Activated naive CD4-positive, alpha-beta T cell treated with anti-CD3 and anti-CD28 coated beads, Interleukin-2, amount 10 ng/mL, durations not matched to agents 7 days and 5 days (primary cell): ENCODE measurements around the gene ITGA6.

Source experiments
- CTCF ChIA-PET: fragments of 350-600 bp; sonication (Branson Sonifier 250); formaldehyde crosslinking; loops from one replicate; lab custom pipeline; 2021; ENCODE audit warnings: antibody characterized with exemption; lab: Charles Lee
- DNase-seq: peaks from one replicate; pipeline ENCODE4 v3.0.0-alpha.2; 2020
- H3K27ac Mint-ChIP-seq: one replicate; pipeline ENCODE4 v1.8.0; 2021; ENCODE audit warnings: mild to moderate bottlenecking, moderate library complexity, mixed read lengths
- H3K27me3 Mint-ChIP-seq: one replicate; pipeline ENCODE4 v1.8.0; 2021; ENCODE audit warnings: mild to moderate bottlenecking, mixed read lengths
- H3K36me3 Mint-ChIP-seq: one replicate; pipeline ENCODE4 v1.8.0; 2021; ENCODE audit warnings: mixed read lengths
- H3K4me1 Mint-ChIP-seq: one replicate; pipeline ENCODE4 v1.8.0; 2021; ENCODE audit warnings: mixed read lengths
- H3K4me3 Mint-ChIP-seq: one replicate; pipeline ENCODE4 v1.8.0; 2021; ENCODE audit warnings: mild to moderate bottlenecking, moderate library complexity, mixed read lengths
- H3K9me3 Mint-ChIP-seq: one replicate; pipeline ENCODE4 v1.8.0; 2021; ENCODE audit warnings: mixed read lengths

ITGA6 gene

GRCh38 chr2:172439911-172440310 is 12.5 kb downstream of the ITGA6 start:
- CTCF ChIA-PET, result interaction anchor here (0.7 to 6.2 kb wide), 4 partner anchors 9 to 269 kb away, joined by 3 to 72 read pairs (median 3); no protein-coding TSS in a partner anchor
- DNase-seq, result no peak
- Mint-ChIP-seq H3K4me3 (no peak overlapping the region), H3K36me3 (peaks cover 24% of the 10 kb centered on the region), H3K27me3 (no peaks in the 10 kb centered on the region), H3K27ac (no peak overlapping the region), H3K9me3 (no peaks in the 10 kb centered on the region), H3K4me1 (peaks cover 36% of the 10 kb centered on the region)

DNA sequence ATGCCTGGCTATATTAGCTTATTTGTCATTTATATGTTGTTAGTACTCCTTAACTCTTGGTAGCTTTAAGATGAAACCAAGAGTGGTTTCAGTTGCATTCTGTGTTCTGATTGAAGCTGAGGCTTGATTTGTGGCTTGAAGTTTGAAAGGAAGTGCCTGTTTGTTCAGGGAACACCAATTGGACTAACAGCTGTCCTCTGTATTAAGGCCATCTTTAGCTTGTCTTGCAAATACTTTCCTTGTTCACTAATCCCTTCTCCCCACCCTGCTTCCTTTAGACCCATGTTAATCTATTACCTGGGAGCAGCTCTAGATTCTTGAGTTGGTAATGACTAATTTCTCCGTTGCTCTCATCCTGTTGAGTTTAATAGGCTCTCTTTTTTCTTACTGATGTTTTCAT is 13.4 kb downstream of the ITGA6 start:
- H3K27me3 Mint-ChIP-seq, result no peaks in the 10 kb centered on the region
- no peaks in the 10 kb centered on the region for H3K9me3 Mint-ChIP-seq
- peaks cover 24% of the 10 kb centered on the region for H3K36me3 Mint-ChIP-seq
- CTCF ChIA-PET, result interaction anchor here (0.9 to 6.2 kb wide), 4 partner anchors 10 to 22 kb away, joined by 3 to 72 read pairs (median 4); partner anchors contain the start of gene ITGA6
- peak overlapping the region; percentile 62 for H3K4me3 Mint-ChIP-seq
- peak overlapping the region; percentile 72 for H3K27ac Mint-ChIP-seq
- no peak for DNase-seq
- peaks cover 39% of the 10 kb centered on the region for H3K4me1 Mint-ChIP-seq

DNA sequence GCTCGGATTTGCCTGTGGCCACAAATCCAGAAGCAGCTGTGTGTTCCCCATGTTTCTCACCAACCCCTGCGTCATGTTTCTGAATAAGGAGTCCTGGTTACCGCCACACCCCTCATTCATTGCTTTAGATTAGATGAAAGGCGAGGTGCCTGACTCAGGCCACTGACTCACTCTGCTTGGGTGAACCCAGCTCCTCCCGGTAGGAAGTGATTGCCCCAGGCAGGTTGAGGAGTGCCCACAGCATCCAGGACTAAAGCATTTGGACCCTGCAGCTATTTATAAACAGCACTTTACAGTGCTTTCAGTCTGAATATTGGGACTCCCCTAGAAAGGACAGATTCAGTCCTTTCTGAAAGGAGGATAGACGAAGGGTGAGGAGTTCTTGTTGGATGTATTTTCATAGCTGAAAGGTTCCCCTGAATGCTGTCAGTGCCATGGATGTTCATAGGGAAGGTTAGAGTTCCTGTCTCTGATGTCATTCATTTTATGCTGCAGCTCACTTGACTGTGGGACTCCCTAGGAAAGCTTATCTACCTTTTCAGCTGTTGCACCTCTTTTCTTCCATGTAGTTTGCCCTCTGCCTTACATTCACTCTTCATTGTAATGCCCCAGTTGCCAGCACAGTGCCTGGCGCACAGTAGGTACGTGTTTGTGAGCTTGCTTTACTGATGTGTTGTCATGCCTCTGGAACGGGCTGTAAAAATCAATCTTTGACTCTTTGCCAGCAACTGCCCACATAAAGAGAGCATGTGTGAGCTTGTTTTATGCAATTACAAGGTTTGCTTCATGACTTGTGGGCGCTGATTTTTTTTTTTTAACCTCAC is 14.9 kb downstream of the ITGA6 start:
- H3K36me3 Mint-ChIP-seq, result peaks cover 22% of the 10 kb centered on the region
- H3K27ac Mint-ChIP-seq, result peak overlapping the region; percentile 81
- peak overlapping the region; percentile 62 for H3K4me3 Mint-ChIP-seq
- H3K9me3 Mint-ChIP-seq, result no peaks in the 10 kb centered on the region
- CTCF ChIA-PET, result interaction anchor here (0.6 to 6.2 kb wide), 3 partner anchors 14 to 141 kb away, joined by 4 to 72 read pairs (median 6); no protein-coding TSS in a partner anchor
- no peaks in the 10 kb centered on the region for H3K27me3 Mint-ChIP-seq
- peaks cover 48% of the 10 kb centered on the region for H3K4me1 Mint-ChIP-seq
- DNase-seq, result peak; percentile 60

- H3K27me3 Mint-ChIP-seq, result no peaks in the 10 kb centered on the region
- DNase-seq, result no peak
- H3K4me3 Mint-ChIP-seq, result no peak overlapping the region
- CTCF ChIA-PET, result interaction anchor here (1.8 to 2.3 kb wide), 3 partner anchors 16 to 17 kb away, joined by 4 to 21 read pairs (median 15); no protein-coding TSS in a partner anchor
- H3K36me3 Mint-ChIP-seq, result peaks cover 30% of the 10 kb centered on the region
- no peak overlapping the region for H3K27ac Mint-ChIP-seq
- peaks cover 70% of the 10 kb centered on the region for H3K4me1 Mint-ChIP-seq
- no peaks in the 10 kb centered on the region for H3K9me3 Mint-ChIP-seq
Observed at GRCh38 chr2:172445851-172446250, 18.5 kb downstream of the ITGA6 start.

DNA sequence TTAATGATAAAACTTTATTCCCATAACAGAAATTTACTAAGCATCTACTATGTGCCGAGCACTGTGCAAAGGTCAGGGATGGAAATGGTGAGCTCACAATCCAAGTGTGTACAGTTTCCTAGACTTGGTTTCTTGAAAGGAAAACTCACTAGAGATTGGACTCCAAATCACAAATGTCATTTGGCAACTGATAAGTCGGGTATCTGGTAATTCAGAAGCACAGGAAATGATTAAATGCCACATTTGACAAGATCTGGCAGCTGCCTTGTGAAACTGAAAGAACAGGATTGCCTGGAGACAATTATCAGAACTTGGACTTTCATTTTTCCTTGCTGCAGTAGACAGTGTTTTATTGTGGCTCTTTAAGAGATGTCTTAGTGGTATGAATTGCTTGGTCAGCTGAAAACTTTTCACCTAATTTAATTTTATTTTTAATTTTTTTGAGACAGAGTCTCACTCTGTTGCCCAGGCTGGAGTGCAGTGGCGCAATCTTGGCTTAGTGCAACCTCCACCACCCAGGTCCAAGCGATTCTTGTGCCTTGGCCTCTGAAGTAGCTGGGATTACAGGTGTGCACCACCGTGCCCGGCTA is 19.2 kb downstream of the ITGA6 start:
- DNase-seq, result peak; percentile 30
- peaks cover 33% of the 10 kb centered on the region for H3K36me3 Mint-ChIP-seq
- peaks cover 67% of the 10 kb centered on the region for H3K4me1 Mint-ChIP-seq
- no peaks in the 10 kb centered on the region for H3K9me3 Mint-ChIP-seq
- no peaks in the 10 kb centered on the region for H3K27me3 Mint-ChIP-seq
- H3K4me3 Mint-ChIP-seq, result no peak overlapping the region
- CTCF ChIA-PET, result interaction anchor here (1.0 to 2.3 kb wide), 3 partner anchors 9 to 18 kb away, joined by 3 to 21 read pairs (median 4); no protein-coding TSS in a partner anchor
- H3K27ac Mint-ChIP-seq, result no peak overlapping the region

DNA sequence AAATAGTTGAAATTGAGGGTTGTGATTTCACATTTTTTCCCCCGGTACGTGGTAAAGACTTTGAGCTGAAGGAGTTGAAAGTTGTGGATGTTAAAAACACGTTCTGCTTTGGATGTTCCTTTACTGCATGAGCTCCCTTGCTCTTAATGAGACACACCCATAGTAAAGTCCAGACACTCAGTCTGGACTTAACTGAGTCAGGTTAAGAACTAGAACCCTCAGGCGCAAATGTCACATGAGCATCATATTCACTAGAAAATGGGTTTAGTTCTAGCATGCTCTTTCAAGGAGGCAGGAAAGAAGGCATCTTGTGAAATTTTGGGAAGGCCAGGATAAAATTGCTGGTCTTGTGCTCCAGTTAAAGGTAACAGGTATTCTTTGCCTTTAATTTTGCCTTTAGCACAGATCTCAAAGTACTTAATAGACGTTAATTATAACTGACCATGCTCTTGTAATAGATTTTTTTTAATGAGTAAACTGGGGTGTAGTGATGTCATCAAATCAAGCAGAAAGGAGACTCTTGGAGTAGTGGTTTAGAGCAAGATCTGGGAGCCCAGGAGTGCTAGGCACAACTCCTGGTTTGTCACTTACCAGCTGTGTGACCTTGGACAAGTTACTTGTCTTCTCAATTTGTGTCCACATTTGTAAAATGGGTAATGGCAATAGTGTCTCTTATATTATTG is 20.6 kb downstream of the ITGA6 start:
- Mint-ChIP-seq H3K27me3 (no peaks in the 10 kb centered on the region), H3K4me3 (no peak overlapping the region), H3K27ac (no peak overlapping the region), H3K4me1 (peaks cover 58% of the 10 kb centered on the region), H3K9me3 (no peaks in the 10 kb centered on the region), H3K36me3 (peaks cover 37% of the 10 kb centered on the region)
- CTCF ChIA-PET, result interaction anchor here (1.0 to 2.3 kb wide), 3 partner anchors 9 to 14 kb away, joined by 3 to 21 read pairs (median 3); no protein-coding TSS in a partner anchor
- DNase-seq, result no peak

- Mint-ChIP-seq H3K27me3 (no peaks in the 10 kb centered on the region), H3K4me1 (peaks cover 53% of the 10 kb centered on the region), H3K27ac (no peak overlapping the region), H3K36me3 (peaks cover 37% of the 10 kb centered on the region), H3K9me3 (no peaks in the 10 kb centered on the region), H3K4me3 (no peak overlapping the region)
- CTCF ChIA-PET, result interaction anchor here (1.3 kb wide), 1 partner anchor 9 kb away, joined by 3 read pairs; no protein-coding TSS in a partner anchor
- no peak for DNase-seq
Observed at GRCh38 chr2:172448544-172449267, 21.3 kb downstream of the ITGA6 start.

GRCh38 chr2:172449911-172450550 is 22.6 kb downstream of the ITGA6 start:
- peaks cover 43% of the 10 kb centered on the region for H3K36me3 Mint-ChIP-seq
- peaks cover 60% of the 10 kb centered on the region for H3K4me1 Mint-ChIP-seq
- no peak overlapping the region for H3K4me3 Mint-ChIP-seq
- peak overlapping the region; percentile 16 for H3K27ac Mint-ChIP-seq
- no peaks in the 10 kb centered on the region for H3K9me3 Mint-ChIP-seq
- DNase-seq, result peak; percentile 49
- CTCF ChIA-PET, result interaction anchor here (4.1 kb wide), 1 partner anchor 12 kb away, joined by 26 read pairs; no protein-coding TSS in a partner anchor
- H3K27me3 Mint-ChIP-seq, result no peaks in the 10 kb centered on the region

DNA sequence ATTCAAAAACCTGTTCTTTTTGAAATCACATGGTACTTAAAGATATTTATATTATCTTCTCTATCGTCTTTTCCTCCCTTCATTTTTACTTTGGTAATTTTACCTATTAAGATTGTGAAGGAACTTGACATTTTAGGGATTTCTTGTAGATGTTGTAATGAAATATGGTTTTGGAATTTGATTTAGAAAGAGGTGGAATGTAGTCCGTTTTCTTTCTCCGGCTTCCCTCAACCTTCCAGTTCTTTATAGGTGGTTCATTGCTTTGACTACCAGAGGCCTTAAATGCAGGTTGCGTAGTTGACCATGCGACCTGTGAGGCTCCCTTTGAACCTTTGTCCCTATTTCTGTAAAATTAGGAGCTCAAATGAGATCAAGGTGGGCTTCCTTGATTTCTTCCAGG is 24.5 kb downstream of the ITGA6 start:
- Mint-ChIP-seq H3K27ac (no peak overlapping the region), H3K4me1 (peaks cover 57% of the 10 kb centered on the region), H3K9me3 (no peaks in the 10 kb centered on the region), H3K36me3 (peaks cover 48% of the 10 kb centered on the region), H3K27me3 (no peaks in the 10 kb centered on the region), H3K4me3 (no peak overlapping the region)
- CTCF ChIA-PET, result interaction anchor here (4.1 kb wide), 1 partner anchor 10 kb away, joined by 26 read pairs; no protein-coding TSS in a partner anchor
- no peak for DNase-seq

DNA sequence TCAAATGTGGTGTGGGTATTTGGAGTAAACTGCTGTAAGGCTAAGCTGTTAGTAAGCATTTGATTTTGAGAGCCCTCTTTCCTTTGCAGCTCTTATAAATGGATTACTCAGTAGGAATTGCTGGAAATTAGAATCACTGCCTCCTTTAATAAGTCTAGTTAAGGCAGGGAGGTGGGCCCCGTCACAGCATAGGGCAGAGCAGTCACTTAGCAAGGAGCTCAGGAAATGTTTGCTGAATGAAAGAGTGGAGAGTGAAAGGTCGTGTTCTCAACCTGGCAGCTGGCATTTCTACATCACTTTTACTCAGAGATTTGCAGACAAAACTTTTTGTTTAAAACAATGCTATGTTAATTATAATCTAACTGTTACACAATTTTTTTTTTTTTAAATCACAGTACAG is 25.5 kb downstream of the ITGA6 start:
- H3K36me3 Mint-ChIP-seq, result peaks cover 50% of the 10 kb centered on the region
- CTCF ChIA-PET, result interaction anchor here (4.1 kb wide), 1 partner anchor 9 kb away, joined by 26 read pairs; no protein-coding TSS in a partner anchor
- DNase-seq, result no peak
- no peaks in the 10 kb centered on the region for H3K9me3 Mint-ChIP-seq
- no peaks in the 10 kb centered on the region for H3K27me3 Mint-ChIP-seq
- no peak overlapping the region for H3K4me3 Mint-ChIP-seq
- H3K4me1 Mint-ChIP-seq, result peaks cover 55% of the 10 kb centered on the region
- no peak overlapping the region for H3K27ac Mint-ChIP-seq

DNA sequence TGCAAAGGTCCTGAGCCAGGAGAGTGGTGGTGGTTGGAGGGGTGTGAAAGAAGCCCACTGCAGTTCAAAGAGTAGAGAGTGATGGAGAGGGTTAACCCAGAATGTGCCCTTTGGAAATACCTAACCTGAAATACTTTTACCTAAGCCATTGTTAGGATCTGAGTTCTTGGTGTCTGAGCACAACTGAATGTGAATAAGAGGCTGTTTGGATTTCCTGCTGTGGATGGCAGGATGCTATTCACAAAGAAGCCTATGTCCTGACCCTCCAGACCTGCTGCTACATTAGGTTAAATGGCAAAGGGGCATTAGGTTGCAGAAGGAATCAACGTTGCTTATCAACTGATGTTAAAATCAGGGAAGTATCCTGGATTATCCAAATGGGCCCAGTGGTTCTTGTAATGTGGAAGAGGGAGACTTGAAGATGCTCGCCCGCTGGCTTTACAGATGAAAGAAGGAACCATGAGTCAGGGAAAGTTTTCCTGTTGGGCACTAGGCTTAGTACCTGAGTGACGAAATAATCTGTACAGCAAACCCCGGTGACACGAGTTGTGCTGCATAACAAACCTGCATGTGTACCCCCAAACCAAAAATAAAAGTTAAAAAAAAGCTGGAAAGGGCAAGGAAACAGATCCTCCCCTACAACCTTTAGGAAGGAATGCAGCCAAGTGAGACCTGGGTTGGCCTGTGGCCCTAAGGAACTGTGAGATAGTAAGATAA is 27.2 kb downstream of the ITGA6 start:
- Mint-ChIP-seq H3K27ac (no peak overlapping the region), H3K27me3 (no peaks in the 10 kb centered on the region), H3K4me3 (no peak overlapping the region), H3K9me3 (no peaks in the 10 kb centered on the region), H3K4me1 (peaks cover 57% of the 10 kb centered on the region), H3K36me3 (peaks cover 49% of the 10 kb centered on the region)
- no peak for DNase-seq
- CTCF ChIA-PET, result no interaction called here

- Mint-ChIP-seq H3K36me3 (peaks cover 46% of the 10 kb centered on the region), H3K27me3 (no peaks in the 10 kb centered on the region), H3K4me3 (no peak overlapping the region), H3K4me1 (peaks cover 58% of the 10 kb centered on the region), H3K27ac (no peak overlapping the region), H3K9me3 (no peaks in the 10 kb centered on the region)
- no peak for DNase-seq
- CTCF ChIA-PET, result no interaction called here
Observed at GRCh38 chr2:172455121-172455515, 27.7 kb downstream of the ITGA6 start.
